ENCODE data around the gene ZMIZ1. TPM values are rescaled to one million over a fixed set of nuclear protein-coding genes. Genes with fewer than 3 reads are reported as not detected.

The ZMIZ1 gene
- polyA plus RNA-seq, 1 experiment = 7.6 TPM

DNA sequence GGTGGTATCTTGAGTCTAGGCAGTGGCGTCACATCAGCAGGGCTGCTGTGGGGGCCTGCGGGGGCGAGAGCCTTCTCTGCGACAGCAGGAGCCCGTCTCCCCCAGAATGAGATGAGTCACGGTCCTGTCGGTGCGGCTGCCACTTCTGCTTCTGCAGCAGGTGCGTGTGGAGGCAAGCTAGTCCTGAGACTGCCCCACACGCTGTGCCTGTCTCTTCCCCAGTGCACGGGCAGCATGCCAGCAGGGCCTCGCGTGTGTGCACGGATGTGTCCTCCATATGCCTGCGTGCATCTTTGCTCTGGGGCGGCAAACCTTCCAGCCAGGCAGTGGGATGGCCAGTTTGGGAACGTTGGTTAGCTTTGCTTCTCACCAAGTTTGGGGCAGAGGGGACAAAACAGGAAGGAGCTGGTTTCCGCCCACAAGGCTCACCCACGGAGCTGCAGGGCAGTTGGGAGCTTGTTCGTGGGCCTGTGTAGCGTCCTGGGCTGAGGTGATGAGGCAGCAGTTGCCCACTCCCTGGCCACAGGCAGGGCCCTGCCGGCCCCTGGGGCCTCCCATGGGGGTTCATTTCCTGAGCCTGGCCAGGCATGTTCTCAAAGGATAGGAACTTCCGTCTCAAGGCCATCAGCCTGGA is 217.7 kb downstream of the ZMIZ1 start:
- ChIA-PET CTCF (no interaction called here), POLR2A (no interaction called here)
- Histone ChIP-seq H3K27ac (ENCODE audit: low read depth, low read length) (no peak overlapping the region), H3K4me3 (ENCODE audit: low read depth, low read length) (no peak overlapping the region), H3K9me3 (ENCODE audit: control insufficient read depth, insufficient read depth, low read length) (no peaks in the 10 kb centered on the region), H3K27me3 (ENCODE audit: control insufficient read depth, insufficient read depth, low read length) (no peaks in the 10 kb centered on the region)
- DNase-seq (ENCODE audit: low read depth, low spot score) = no peak
- TF ChIP-seq, protein P1, sequence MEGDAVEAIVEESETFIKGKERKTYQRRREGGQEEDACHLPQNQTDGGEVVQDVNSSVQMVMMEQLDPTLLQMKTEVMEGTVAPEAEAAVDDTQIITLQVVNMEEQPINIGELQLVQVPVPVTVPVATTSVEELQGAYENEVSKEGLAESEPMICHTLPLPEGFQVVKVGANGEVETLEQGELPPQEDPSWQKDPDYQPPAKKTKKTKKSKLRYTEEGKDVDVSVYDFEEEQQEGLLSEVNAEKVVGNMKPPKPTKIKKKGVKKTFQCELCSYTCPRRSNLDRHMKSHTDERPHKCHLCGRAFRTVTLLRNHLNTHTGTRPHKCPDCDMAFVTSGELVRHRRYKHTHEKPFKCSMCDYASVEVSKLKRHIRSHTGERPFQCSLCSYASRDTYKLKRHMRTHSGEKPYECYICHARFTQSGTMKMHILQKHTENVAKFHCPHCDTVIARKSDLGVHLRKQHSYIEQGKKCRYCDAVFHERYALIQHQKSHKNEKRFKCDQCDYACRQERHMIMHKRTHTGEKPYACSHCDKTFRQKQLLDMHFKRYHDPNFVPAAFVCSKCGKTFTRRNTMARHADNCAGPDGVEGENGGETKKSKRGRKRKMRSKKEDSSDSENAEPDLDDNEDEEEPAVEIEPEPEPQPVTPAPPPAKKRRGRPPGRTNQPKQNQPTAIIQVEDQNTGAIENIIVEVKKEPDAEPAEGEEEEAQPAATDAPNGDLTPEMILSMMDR (IDR thresholded peaks at IDR 0.05; ENCODE audit: low read depth, low read length) = no peak

DNA sequence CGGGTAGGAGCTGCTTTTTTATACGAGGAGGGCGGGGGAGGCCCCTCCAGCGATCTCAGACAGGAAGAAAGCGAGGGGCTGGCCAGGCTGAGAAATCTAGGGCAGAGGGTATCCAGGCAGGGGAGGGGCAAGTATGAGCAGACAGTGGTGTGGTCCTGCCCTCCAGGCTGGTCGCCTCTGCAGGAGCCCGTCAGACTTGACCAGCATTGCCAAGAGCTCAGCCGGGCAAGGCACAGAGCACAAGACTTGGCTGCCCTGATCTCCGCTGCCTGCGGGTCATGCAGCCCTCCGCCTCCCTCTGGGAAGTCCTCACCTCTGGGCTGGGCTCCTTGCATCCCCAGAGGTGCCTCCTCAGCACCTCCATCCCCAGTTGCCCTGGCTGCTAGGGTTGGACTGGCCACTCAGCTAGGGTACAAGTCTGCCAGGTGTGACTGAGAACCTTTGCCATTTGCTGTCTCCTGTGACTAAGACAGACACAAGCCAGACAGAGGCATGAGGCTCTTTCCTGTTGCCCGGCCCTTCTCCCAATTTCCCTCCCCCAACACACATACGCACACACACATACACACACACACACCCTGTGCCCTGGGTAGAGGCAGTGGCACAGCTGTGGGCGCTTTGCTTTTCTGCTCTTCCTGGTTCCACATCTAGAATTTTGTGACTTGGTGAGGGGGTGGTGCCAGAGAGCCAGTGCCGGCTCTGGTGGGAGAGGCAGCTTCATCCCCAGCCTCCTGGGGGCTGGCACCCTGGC is 219.4 kb downstream of the ZMIZ1 start:
- TF ChIP-seq, protein P1 (IDR thresholded peaks at IDR 0.05; ENCODE audit: low read depth, low read length) = no peak
- H3K27me3 ChIP-seq (ENCODE audit: control insufficient read depth, insufficient read depth, low read length) = no peaks in the 10 kb centered on the region
- CTCF ChIA-PET = no interaction called here
- no peak for DNase-seq (ENCODE audit: low read depth, low spot score)
- H3K27ac ChIP-seq (ENCODE audit: low read depth, low read length) = no peak overlapping the region
- no peaks in the 10 kb centered on the region for H3K9me3 ChIP-seq (ENCODE audit: control insufficient read depth, insufficient read depth, low read length)
- H3K4me3 ChIP-seq (ENCODE audit: low read depth, low read length) = no peak overlapping the region
- POLR2A ChIA-PET = no interaction called here

GRCh38 chr10:79289801-79290200 is 221.0 kb downstream of the ZMIZ1 start:
- no peaks in the 10 kb centered on the region for H3K9me3 ChIP-seq (ENCODE audit: control insufficient read depth, insufficient read depth, low read length)
- H3K27me3 ChIP-seq (ENCODE audit: control insufficient read depth, insufficient read depth, low read length) = no peaks in the 10 kb centered on the region
- TF ChIP-seq, protein P1 (IDR thresholded peaks at IDR 0.05; ENCODE audit: low read depth, low read length) = no peak
- H3K27ac ChIP-seq (ENCODE audit: low read depth, low read length) = no peak overlapping the region
- no peak overlapping the region for H3K4me3 ChIP-seq (ENCODE audit: low read depth, low read length)
- ChIA-PET CTCF (no interaction called here), POLR2A (no interaction called here)
- no peak for DNase-seq (ENCODE audit: low read depth, low spot score)

- H3K27ac ChIP-seq (ENCODE audit: low read depth, low read length) = peak overlapping the region; percentile 31
- DNase-seq (ENCODE audit: low read depth, low spot score) = no peak
- no peak overlapping the region for H3K4me3 ChIP-seq (ENCODE audit: low read depth, low read length)
- no peaks in the 10 kb centered on the region for H3K9me3 ChIP-seq (ENCODE audit: control insufficient read depth, insufficient read depth, low read length)
- ChIA-PET CTCF (no interaction called here), POLR2A (no interaction called here)
- TF ChIP-seq, protein P1 (IDR thresholded peaks at IDR 0.05; ENCODE audit: low read depth, low read length) = no peak
- H3K27me3 ChIP-seq (ENCODE audit: control insufficient read depth, insufficient read depth, low read length) = no peaks in the 10 kb centered on the region
Measured at GRCh38 chr10:79292026-79292766, 223.4 kb downstream of the ZMIZ1 start.
